Fibroblast of skin of right biceps (primary cell): ENCODE results near the gene SCART1.
"Not testable (repeated sequence)": the region's sequence is repeated elsewhere in the genome, so short reads cannot be mapped to it uniquely, and the experiment has no call there.

Experiments used
- DNase-seq: peaks from one replicate; pipeline ENCODE4 v3.0.0-alpha.2; 2013

SCART1 gene

GRCh38 chr10:133453516-133454203 lies at the start of gene SCART1:
Gene SCART1 (plus strand): TSS chr10:133453945. CDS start chr10:133453998, 53 bp downstream.
- no peak for DNase-seq

GRCh38 chr10:133405272-133405671 lies 48.5 kb upstream of the SCART1 start:
- DNase-seq: peak; percentile 47

- peak; percentile 60 for DNase-seq
Observed at GRCh38 chr10:133405844-133406527, 47.8 kb upstream of the SCART1 start.

GRCh38 chr10:133411523-133412380 lies 42.0 kb upstream of the SCART1 start:
- DNase-seq: no peak

- no peak for DNase-seq
Observed at GRCh38 chr10:133412381-133412711, 41.4 kb upstream of the SCART1 start.

- not testable (repeated sequence) for DNase-seq
Observed at GRCh38 chr10:133414401-133414800, 39.3 kb upstream of the SCART1 start.

- DNase-seq: no peak
Observed at GRCh38 chr10:133415752-133416151, 38.0 kb upstream of the SCART1 start.

GRCh38 chr10:133418289-133418993 lies 35.3 kb upstream of the SCART1 start:
- no peak for DNase-seq

- no peak for DNase-seq
Observed at GRCh38 chr10:133419211-133419950, 34.4 kb upstream of the SCART1 start.

- no peak for DNase-seq
Observed at GRCh38 chr10:133420028-133420427, 33.7 kb upstream of the SCART1 start.

- no peak for DNase-seq
Observed at GRCh38 chr10:133420579-133420978, 33.2 kb upstream of the SCART1 start.

GRCh38 chr10:133421336-133422222 lies 32.2 kb upstream of the SCART1 start:
- DNase-seq: no peak

GRCh38 chr10:133422223-133422806 lies 31.4 kb upstream of the SCART1 start:
- no peak for DNase-seq

GRCh38 chr10:133422807-133423771 lies 30.7 kb upstream of the SCART1 start:
- no peak for DNase-seq

- DNase-seq: not testable (repeated sequence)
Observed at GRCh38 chr10:133424102-133424501, 29.6 kb upstream of the SCART1 start.

- not testable (repeated sequence) for DNase-seq
Observed at GRCh38 chr10:133424601-133425000, 29.1 kb upstream of the SCART1 start, which contains the start of gene SPRN. Gene SPRN (minus strand): TSS chr10:133424625. CDS start chr10:133423681, 944 bp downstream.

- not testable (repeated sequence) for DNase-seq
Observed at GRCh38 chr10:133429571-133429970, 24.2 kb upstream of the SCART1 start.

- not testable (repeated sequence) for DNase-seq
Observed at GRCh38 chr10:133431888-133432613, 21.7 kb upstream of the SCART1 start.

- DNase-seq: not testable (repeated sequence)
Observed at GRCh38 chr10:133432789-133433188, 21.0 kb upstream of the SCART1 start.
